ENCODE data around the gene CTNNA2. TPM values are rescaled to one million over a fixed set of nuclear protein-coding genes. Genes with fewer than 3 reads are reported as not detected.

Gene CTNNA2
- total RNA-seq, 1 experiment from 2014 or later: 0.41 TPM

DNA sequence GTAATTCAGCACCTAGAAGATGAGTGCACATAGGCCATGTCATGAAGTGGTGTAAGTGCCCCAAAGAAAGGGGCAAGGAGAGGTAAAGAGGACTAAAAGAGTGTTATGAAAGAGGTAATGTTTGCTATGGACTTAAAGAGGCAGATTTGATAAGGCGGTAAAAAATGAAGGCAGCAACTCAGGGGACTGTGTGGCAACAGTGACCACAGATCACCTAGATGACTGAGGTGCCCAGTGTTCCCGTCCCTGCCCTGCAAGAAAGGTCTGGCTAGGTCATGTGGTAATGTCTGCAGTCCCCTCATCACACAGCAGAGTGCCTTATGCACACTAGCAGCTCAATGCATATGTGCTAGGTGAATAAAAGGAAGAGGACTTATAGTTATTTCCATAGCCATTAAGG, 434.9 kb downstream of the CTNNA2 start:
- in situ Hi-C loops (cut with HindIII; ENCODE audit: low sequenced_read_pairs): no loop called here

DNA sequence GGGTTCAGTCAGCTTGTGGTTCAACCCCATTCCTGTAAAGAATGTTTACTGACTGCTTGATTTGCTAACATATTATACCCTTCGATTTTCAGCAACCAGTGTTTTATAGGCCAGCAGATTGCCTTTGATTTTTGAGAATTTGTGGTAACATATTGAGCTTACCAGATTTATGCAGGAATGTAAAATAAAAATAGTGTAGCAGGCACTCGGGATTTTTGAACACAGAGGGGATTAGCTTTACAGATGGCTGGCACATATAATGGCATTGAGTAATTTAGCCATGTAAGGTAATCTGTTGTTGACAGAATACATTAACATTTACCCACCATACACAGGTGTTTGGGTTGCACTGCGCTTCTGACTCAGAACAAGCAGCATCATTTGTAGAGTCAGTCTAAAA, 437.7 kb downstream of the CTNNA2 start:
- in situ Hi-C loops (cut with HindIII; ENCODE audit: low sequenced_read_pairs): no loop called here

More for the DNA sequence above, 434.9 kb downstream of the CTNNA2 start:
- DNase-seq (ENCODE audit: low spot score): no peak

DNA sequence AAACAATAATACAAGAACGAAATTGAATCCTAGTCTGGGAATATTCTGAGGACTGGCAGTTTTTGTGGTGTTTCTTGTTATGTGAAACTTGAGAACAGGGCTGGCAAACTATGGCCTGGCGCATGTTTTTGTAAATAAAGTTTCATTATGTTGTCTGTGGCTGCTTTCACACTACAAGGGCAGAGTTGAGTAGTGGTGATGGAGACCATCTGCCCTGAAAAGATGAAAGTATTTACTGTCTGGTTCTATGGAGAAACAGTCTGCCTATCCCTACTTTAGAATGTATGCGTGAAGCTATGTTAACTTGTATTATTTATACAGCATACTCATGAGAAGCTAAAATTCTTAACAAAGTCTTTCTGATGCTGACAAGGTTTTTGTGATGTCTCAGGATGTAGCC, 439.8 kb downstream of the CTNNA2 start:
- no peak for DNase-seq (ENCODE audit: low spot score)
- in situ Hi-C loops (cut with HindIII; ENCODE audit: low sequenced_read_pairs): no loop called here

More for the DNA sequence above, 437.7 kb downstream of the CTNNA2 start:
- DNase-seq (ENCODE audit: low spot score): no peak

DNA sequence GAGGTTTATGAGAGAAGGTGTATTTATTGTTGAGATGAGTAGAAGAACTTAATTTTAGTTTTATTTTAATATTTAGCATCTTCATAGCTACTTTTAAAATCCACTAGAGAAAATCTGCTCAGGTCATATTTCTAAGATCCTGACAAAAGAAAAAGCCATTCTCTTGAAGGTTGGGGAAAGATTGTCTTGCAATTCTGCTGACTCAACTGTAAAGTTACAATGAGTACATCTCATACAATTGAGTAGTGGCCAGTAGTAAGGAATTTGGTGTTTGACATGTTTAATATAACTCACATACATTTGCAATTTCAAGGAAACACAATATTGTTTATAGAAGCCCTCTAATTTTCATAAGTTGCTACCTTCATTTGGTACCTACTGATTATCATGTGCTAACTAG, 447.2 kb downstream of the CTNNA2 start:
- no peak for DNase-seq (ENCODE audit: low spot score)
- in situ Hi-C loops (cut with HindIII; ENCODE audit: low sequenced_read_pairs): no loop called here

DNA sequence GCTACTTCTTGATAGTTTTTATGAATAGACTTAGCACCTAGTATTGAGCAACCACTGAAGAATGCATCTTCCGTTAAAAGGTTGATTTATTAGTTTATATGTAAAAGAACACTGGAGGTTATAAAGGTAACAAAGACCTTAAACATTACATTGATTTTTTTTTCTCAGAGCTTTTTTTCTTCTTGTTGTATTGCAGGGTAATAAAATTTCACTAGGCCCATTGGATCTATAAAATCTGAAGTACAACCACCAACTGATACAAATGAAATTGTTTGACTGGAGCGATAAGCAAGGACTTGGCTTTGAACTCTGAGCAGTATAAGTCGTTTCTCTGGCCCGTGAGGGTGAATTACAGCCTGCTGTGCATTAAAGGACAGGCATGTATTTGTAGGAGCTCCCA, 447.7 kb downstream of the CTNNA2 start:
- in situ Hi-C loops (cut with HindIII; ENCODE audit: low sequenced_read_pairs): no loop called here
- DNase-seq (ENCODE audit: low spot score): no peak

DNA sequence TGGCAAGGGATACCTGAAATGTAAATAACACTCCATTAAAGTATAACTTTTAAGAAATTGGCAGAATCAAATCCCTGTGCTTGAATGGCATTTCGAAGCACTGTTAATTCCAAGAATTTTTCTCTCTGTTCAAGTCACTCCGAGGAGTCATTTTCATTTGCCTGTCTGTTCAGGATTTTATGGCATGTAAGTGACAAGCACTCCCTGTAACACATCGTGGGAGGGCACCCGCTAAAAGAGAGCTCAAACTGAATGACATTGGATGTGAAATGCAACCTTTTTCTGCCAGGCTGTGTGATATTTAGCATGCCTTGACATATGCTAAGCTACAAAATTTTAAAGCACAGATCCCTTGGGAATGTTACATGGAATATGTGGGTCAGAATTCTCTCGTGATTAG, 452.1 kb downstream of the CTNNA2 start:
- DNase-seq (ENCODE audit: low spot score): no peak
- in situ Hi-C loops (cut with HindIII; ENCODE audit: low sequenced_read_pairs): no loop called here

DNA sequence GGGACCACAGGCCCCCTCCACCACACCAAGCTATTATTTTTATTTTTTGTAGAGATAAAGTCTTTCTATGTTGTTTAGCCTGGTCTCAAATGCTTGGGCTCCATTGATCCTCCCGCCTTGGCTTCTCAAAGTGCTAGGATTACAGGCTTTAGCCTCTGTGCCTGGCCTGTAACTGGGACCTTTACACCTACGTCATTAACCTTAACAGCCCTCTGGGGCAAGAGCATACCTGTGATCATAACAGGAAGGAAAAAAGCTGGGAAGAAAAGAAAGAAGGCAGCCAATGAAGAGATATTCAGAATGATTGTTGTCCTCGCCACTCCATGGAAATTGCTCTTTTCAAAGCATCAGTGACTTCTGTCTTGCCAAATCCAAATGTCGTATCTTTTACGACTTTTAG, 453.5 kb downstream of the CTNNA2 start:
- in situ Hi-C loops (cut with HindIII; ENCODE audit: low sequenced_read_pairs): no loop called here
- DNase-seq (ENCODE audit: low spot score): no peak

DNA sequence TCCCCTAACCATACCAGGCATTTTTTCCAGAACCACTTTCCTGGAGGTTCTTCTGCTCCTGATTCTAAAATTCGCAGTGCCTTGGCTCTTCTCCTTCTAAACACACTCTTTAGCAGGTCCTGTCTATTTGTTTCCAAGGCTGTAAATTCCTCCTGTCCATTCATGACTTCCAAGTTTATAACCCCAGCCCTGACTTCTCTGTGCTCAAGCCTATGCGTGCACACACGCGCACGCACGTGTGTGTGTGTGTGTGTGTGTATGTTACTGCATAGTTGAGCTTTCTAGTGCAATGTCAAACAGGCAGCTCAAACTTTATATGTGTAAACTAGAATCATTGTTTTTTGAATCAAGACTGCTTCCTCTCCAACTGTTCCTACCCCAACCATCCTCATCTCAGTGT, 454.0 kb downstream of the CTNNA2 start:
- DNase-seq (ENCODE audit: low spot score): no peak
- in situ Hi-C loops (cut with HindIII; ENCODE audit: low sequenced_read_pairs): no loop called here

DNA sequence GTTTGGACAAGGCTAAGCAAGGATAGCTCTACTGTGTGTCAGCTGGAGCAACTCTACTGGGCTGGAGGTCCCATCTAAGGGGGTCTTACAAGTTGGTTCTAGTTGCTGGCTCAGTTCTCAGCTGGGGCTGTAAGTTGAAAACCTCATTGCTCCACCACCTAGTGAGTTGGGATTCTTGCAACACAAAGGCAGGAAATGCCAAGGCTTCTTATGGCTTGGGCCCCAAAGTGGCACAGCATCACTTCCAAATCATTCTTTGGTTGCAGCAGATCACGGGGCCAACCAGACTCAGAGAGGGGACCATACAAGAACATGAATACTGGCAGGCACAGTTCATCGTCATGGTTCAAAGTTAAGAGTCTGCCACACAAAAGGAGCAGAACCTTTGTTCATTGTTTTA, 459.0 kb downstream of the CTNNA2 start:
- no peak for DNase-seq (ENCODE audit: low spot score)
- in situ Hi-C loops (cut with HindIII; ENCODE audit: low sequenced_read_pairs): no loop called here

DNA sequence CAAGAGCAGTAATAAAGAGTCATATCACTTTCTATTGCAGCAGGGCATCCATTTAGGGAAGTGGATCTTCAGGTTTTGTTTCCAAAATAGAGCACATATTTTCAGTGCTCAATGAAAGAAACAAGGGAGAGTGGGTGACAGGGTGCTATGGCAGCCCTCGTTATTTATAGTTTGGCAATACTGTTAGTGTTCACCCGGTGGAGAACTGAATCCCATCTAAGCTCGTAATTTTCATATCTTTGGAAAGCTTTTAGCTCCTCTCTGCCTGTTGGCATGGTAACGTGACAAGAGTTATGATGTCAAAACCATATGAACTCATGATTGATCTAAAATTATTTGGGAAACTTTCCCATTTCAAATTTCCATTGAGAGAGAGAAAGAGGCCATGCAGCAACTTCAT, 459.8 kb downstream of the CTNNA2 start:
- no peak for DNase-seq (ENCODE audit: low spot score)
- in situ Hi-C loops (cut with HindIII; ENCODE audit: low sequenced_read_pairs): no loop called here

DNA sequence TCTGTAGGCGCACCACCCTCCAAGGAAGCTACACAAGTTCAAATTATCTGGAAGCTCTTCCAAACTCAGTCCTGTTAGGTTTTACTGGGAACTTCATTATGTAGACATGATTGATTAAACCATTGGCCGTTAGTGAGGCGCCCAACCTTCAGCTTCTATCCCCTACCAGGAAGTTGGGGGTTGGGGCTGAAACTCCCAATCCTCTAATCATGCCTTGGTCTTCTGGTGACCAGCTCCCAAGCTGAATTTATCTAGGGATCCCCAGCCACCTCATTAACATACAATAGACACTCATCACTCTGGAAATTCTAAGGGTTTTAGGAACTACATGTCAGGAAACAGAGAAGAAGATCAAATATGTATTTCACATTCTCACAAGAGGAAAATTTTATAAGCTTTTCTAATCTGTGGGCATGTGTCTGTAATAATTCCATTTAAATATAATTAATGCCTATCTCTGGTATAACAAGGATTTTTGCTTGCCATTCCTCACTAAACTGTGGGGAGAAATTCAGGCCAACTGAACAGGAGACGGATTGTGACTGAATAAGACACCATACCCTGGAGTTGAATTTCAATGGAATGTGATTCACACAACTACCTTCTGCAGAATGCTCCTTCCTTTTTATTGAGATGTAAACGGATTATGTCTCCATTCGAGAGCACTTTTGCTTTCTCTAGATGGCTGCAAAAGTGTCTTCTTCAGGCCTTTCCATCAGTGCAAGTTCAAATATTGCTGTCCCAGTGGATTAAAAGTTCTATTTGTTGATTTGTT, 463.1 kb downstream of the CTNNA2 start:
- in situ Hi-C loops (cut with HindIII; ENCODE audit: low sequenced_read_pairs): no loop called here
- DNase-seq (ENCODE audit: low spot score): no peak

DNA sequence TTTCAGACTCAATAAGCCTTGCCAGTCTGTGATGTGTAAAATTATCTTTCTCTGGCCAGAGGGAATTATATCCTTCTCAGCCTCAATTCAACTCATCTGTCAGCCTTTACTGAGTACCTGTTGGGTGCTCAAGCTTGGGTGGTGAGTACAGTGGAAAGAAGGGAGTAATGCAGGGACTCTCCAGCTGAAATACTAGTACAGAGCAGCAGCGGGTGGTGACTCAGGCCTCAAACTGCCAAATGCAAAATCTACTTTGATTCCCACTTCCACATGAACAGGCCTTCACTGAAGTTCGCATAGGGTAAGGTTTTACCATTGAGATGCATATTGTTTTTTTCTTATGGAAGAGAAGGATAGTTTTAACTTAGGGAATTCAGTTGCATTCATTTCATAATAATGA, 464.9 kb downstream of the CTNNA2 start:
- in situ Hi-C loops (cut with HindIII; ENCODE audit: low sequenced_read_pairs): no loop called here
- no peak for DNase-seq (ENCODE audit: low spot score)

DNA sequence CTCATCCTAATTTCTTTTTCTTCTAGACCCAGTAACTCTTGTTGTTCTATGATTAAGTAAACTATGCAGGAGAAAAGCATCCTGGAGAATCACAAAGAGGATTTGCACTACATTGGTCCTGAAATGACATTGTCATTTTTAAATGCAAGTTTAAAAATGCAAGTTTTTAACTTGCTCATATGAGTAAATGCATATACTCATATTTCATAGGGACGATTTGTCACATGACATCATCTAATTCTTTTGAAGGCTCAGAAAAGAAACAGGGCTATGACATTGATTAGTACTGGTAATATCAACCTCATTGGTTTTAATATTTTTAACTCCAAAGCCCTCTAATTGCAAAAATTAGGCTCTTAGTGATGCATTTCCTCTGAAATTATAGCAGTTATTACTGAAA, 467.3 kb downstream of the CTNNA2 start:
- no peak for DNase-seq (ENCODE audit: low spot score)
- in situ Hi-C loops (cut with HindIII; ENCODE audit: low sequenced_read_pairs): no loop called here

DNA sequence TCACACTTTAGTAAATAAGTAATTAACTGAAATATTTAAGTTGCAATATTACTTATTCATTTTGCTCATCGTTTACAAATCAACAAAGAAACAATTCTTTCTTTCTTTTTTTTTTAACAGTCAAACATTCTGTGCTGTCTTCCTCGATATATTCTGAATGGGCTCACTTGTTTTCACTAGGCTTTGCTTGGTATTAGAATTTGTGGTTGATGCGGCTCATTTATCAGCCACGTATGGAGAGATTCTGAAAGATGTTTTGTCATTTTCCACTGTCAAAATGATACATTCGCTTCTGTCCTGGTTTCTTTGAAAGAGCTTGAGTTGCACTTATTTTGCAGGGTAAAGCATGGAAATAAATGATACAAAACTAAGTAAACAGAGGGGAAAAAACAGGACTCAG, 468.0 kb downstream of the CTNNA2 start:
- DNase-seq (ENCODE audit: low spot score): no peak
- in situ Hi-C loops (cut with HindIII; ENCODE audit: low sequenced_read_pairs): no loop called here

DNA sequence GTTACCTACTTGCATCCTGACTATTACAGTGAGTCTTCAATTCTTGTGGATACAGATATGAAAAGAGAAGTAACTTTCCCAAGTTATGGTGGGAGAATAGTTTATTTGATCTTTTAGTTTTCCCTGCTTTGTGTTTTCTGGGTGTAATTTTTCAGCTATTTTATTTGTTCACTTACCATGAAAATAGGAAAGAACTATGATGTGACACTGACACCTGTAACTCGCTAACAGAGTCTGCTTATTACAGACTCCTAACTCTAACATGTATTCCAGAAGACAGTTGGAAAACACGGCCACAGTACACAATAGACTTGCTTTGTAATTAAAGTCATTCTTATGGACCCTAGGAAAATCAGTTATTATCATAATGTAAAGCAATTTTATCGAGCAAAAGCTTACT, 468.5 kb downstream of the CTNNA2 start:
- in situ Hi-C loops (cut with HindIII; ENCODE audit: low sequenced_read_pairs): no loop called here
- DNase-seq (ENCODE audit: low spot score): no peak

DNA sequence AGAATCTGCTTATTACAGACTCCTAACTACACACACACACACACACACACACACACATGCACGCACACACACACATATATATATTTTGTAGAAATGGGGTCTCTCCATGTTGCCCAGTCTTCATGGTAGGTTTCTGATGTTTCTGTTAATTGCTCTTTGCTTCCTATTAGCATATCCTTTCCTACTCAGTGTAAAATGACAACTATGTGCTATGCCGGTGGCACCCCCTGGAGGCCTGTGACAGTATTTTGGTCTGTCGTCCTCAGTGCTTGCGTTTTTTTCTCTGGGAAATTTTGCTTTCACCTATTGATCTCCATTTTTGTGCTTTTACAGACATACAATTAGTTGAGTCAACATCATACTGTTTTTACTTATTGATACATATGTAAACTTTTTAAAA, 469.6 kb downstream of the CTNNA2 start:
- in situ Hi-C loops (cut with HindIII; ENCODE audit: low sequenced_read_pairs): no loop called here

DNA sequence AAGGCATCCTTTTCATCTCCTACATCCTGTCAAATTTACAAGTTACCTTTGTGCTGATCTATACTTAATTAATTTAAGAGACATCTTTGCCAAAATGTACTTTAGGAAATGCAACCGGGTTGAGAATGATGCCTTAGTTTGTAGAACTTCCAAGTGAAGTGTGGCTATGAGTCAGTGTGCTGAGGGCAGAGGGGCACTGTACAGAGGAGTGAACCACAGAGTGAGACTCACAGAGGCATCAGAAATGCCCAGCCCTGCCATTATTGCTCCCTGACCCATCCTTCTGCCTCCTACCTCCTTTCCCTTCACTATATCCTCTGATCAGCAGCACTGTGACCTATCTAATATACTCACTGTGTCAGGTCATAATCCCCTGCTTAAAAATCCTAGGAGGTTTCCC, 471.6 kb downstream of the CTNNA2 start:
- in situ Hi-C loops (cut with HindIII; ENCODE audit: low sequenced_read_pairs): no loop called here
- no peak for DNase-seq (ENCODE audit: low spot score)

More for the DNA sequence above, 469.6 kb downstream of the CTNNA2 start:
- DNase-seq (ENCODE audit: low spot score): no peak

DNA sequence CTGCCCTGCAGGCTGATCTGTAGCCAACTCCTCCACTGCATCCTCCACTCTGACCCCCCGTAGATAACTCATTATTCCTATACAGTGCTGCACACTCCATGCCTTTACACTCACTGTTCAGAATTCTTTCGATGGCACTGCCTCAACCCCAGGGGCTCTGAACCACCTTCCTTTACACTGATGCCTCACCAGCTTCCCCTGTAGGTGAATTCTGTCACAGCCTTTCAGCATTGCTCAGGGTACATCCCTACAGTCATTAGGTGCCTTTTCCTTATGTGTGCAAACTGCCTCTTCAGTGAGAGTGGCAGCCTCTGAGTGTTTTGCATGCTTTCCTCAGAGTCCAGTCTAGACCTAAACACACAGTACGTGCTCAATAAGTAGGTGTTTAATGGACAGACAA, 472.3 kb downstream of the CTNNA2 start:
- DNase-seq (ENCODE audit: low spot score): no peak
- in situ Hi-C loops (cut with HindIII; ENCODE audit: low sequenced_read_pairs): no loop called here

DNA sequence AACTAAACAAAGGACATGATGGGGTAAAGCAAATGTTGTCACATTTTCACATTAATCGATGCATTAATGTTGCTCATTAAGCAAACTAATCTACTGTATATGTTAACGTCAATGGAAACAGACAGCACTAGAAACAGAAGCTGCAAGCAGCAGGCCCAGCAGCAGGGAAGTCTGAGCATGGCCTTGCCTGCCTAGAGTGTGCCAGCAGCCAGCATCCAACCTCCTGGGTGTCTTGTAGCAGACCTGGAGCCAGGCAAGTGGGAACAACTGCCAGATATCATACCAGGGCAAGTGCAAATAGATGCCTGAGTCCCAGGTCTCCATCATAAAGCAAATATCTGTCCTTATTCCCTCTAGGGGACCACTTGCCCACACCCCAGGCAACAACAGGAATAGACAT, 472.7 kb downstream of the CTNNA2 start:
- in situ Hi-C loops (cut with HindIII; ENCODE audit: low sequenced_read_pairs): no loop called here
- DNase-seq (ENCODE audit: low spot score): peak; percentile 77

DNA sequence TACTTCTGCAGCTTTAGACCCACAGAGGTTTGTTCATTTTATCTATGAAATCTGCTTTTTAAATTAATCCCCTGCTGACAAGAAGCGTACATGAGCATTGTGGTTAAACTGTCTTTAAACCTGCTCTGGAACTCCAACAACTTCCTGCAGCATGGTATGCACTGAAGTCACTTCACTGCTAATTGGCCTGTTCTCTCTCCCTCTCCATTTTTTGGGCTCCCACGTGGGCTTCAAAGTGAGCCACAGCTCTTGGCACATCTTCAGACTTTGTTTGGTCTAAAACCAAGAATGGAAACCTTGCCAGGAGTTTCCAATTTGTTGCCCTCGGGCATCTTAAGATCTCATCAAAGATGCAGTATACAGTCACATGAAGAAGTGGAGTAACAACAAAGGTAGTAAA, 480.3 kb downstream of the CTNNA2 start:
- DNase-seq (ENCODE audit: low spot score): peak; percentile 7
- in situ Hi-C loops (cut with HindIII; ENCODE audit: low sequenced_read_pairs): no loop called here

DNA sequence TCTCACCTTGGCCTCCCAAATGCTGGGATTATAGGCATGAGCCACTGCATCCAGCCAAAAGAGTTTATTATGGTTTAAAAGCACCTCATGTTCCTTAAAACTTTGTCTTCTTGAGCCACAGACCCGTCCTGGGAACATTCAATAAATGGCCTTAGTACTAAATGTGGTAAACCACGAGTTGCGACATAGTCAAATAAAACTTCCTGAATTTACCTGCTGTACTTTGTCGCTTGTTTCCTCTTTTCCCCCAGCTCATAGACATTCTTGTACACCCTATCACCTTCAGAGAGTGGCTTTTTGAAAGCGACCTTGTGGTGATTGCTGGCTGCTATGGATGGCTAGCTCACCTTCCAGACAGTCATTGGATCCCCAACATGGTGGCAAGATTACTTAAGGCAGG, 481.3 kb downstream of the CTNNA2 start:
- in situ Hi-C loops (cut with HindIII; ENCODE audit: low sequenced_read_pairs): no loop called here
- DNase-seq (ENCODE audit: low spot score): no peak
